HepG2 (cell line): ENCODE measurements around the gene EIF3B. TPM values are rescaled to one million over a fixed set of nuclear protein-coding genes. Genes with fewer than 3 reads are reported as not detected.
A peak's percentile ranks its signal among the peaks of the same experiment; 100 is the strongest.

Source experiments
- ATM ChIP-seq: fragments of 450-650 bp; IDR thresholded peaks from 2 replicates; pipeline ENCODE4 v1.7.1; 2017; ENCODE audit warnings: mild to moderate bottlenecking, borderline replicate concordance
- BRD4 ChIP-seq: sonication (generic); formaldehyde crosslinking; IDR thresholded peaks from 2 replicates; pipeline ENCODE4 v1.4.0; 2020; ENCODE audit warnings: missing genetic modification reagents
- E2F1 ChIP-seq: sonication (generic); formaldehyde crosslinking; IDR thresholded peaks from 2 replicates; pipeline ENCODE4 v1.5.0; 2020; ENCODE audit warnings: missing genetic modification reagents
- FOXP4 ChIP-seq: sonication (generic); formaldehyde crosslinking; IDR thresholded peaks from 2 replicates; pipeline ENCODE4 v1.4.0; 2020; ENCODE audit warnings: missing genetic modification reagents
- GZF1 ChIP-seq: sonication (generic); formaldehyde crosslinking; IDR thresholded peaks from 2 replicates; pipeline ENCODE4 v1.5.1; 2020; ENCODE audit warnings: mild to moderate bottlenecking, missing genetic modification reagents
- HNF1B ChIP-seq: sonication (generic); formaldehyde crosslinking; IDR thresholded peaks from 2 replicates; pipeline ENCODE4 v1.5.1; 2020; ENCODE audit warnings: mild to moderate bottlenecking, moderate library complexity, missing genetic modification reagents
- IRF2 ChIP-seq: IDR thresholded peaks from 2 replicates; pipeline ENCODE4 v1.6.1; 2018; ENCODE audit warnings: missing genetic modification reagents, missing compliant biosample characterization
- KDM5A ChIP-seq: fragments of 200-600 bp; sonication (generic); IDR thresholded peaks from 2 replicates; pipeline ENCODE4 v1.7.0; 2018; ENCODE audit warnings: antibody characterized with exemption, mild to moderate bottlenecking, low read length, borderline replicate concordance
- RFX3 ChIP-seq: IDR thresholded peaks from 2 replicates; pipeline ENCODE4 v1.6.1; 2016; ENCODE audit warnings: missing biosample characterization, missing genetic modification reagents
- SIX1 ChIP-seq: sonication (generic); formaldehyde crosslinking; IDR thresholded peaks from 2 replicates; pipeline ENCODE4 v1.4.0; 2020; ENCODE audit warnings: missing genetic modification reagents, borderline replicate concordance
- SNAPC5 ChIP-seq: sonication (generic); formaldehyde crosslinking; IDR thresholded peaks from 2 replicates; pipeline ENCODE4 v1.8.1; 2023; ENCODE audit warnings: mild to moderate bottlenecking, missing genetic modification reagents, borderline replicate concordance
- SOX6 ChIP-seq, 2 experiments: fragments of 450-650 bp in 1 of 2; sonication (generic) in 1 of 2; formaldehyde crosslinking in 1 of 2; IDR thresholded peaks; 2 replicates each; pipeline versions ENCODE4 v1.4.0 to v1.6.1; 2017 to 2020; ENCODE audit warnings: antibody characterized with exemption in 1 of 2, mild to moderate bottlenecking in 1 of 2, missing genetic modification reagents in 1 of 2
- SP5 ChIP-seq: IDR thresholded peaks from 2 replicates; pipeline ENCODE4 v1.6.1; 2016; ENCODE audit warnings: low read depth, borderline replicate concordance
- TBP ChIP-seq: sonication (generic); formaldehyde crosslinking; IDR thresholded peaks from 2 replicates; pipeline ENCODE4 v1.5.0; 2020; ENCODE audit warnings: missing genetic modification reagents
- ZMYM3 ChIP-seq: sonication (generic); formaldehyde crosslinking; IDR thresholded peaks from 2 replicates; pipeline ENCODE4 v1.5.1; 2020; ENCODE audit warnings: mild to moderate bottlenecking, missing genetic modification reagents
- ZNF678 ChIP-seq: sonication (generic); formaldehyde crosslinking; IDR thresholded peaks from 2 replicates; pipeline ENCODE4 v1.4.0; 2020; ENCODE audit warnings: mild to moderate bottlenecking, missing genetic modification reagents
- ZNF770 ChIP-seq: sonication (generic); formaldehyde crosslinking; IDR thresholded peaks from 2 replicates; pipeline ENCODE4 v1.5.0; 2020; ENCODE audit warnings: mild to moderate bottlenecking, missing genetic modification reagents
- polyA plus RNA-seq, 8 experiments: library from polyadenylated mRNA; depleted of rRNA in 3 of 8; stranded (reverse) in 7 of 8; unstranded in 1 of 8; fragments of >200 nt; fragmentation: Illumina TruSeq in 4 of 8; extraction: Trizol in 4 of 8; gene quantifications; 2 replicates each; pipeline versions ENCODE4 v1.2.1 to v1.2.3, GENCODE V29; 2011 to 2016; ENCODE audit warnings: low read depth in 4 of 8, missing spikeins in 1 of 8, mixed read lengths in 1 of 8; ENCODE audit not compliant: insufficient read depth in 1 of 8
- total RNA-seq, 5 experiments: library from RNA; depleted of rRNA; stranded (reverse); fragments of >200 nt; fragmentation: Illumina TruSeq; extraction: Trizol; gene quantifications; 2 replicates each; pipeline ENCODE4 v1.2.3, GENCODE V29; 2016; ENCODE audit warnings: low read depth in 1 of 5

EIF3B gene
- total and polyA plus RNA-seq, 2 of the 13 experiments (the other 11 are each of a cell fraction or from before 2014, with no cell fraction given) = 92.2 to 241 TPM

- TF ChIP-seq TBP (CRISPR knock-in tag) (no peak), FOXP4 (CRISPR knock-in tag) (no peak), SOX6 (IDR thresholded peaks at IDR 0.05) (no peak), SOX6 (CRISPR knock-in tag; IDR thresholded peaks at IDR 0.05) (no peak), SIX1 (CRISPR knock-in tag) (no peak), ATM (no peak), RFX3 (no peak), HNF1B (peak; percentile 16; the same call in 1 of the 2 replicates), GZF1 (CRISPR knock-in tag) (peak; percentile 45; the same call in 1 of the 2 replicates), SNAPC5 (no peak), E2F1 (peak; percentile 40; the same call in 1 of the 2 replicates), ZMYM3 (CRISPR knock-in tag) (peak; percentile 44; the same call in 1 of the 2 replicates), IRF2 (CRISPR knock-in tag) (0 out of 2 replicates have a peak, but pooled peaks have one; percentile 10), KDM5A (peak; percentile 66), SP5 (CRISPR knock-in tag) (no peak), BRD4 (peak; percentile 36; the same call in 1 of the 2 replicates), ZNF678 (CRISPR knock-in tag) (0 out of 2 replicates have a peak, but pooled peaks have one; percentile 3), ZNF770 (peak; percentile 89)
Observed at GRCh38 chr7:2313450-2314208, 41.0 kb upstream of the EIF3B start (continued).
